Breast epithelium (tissue), 4 donors: ENCODE measurements around the gene TARDBP. TPM values are rescaled to one million over a fixed set of nuclear protein-coding genes. Genes with fewer than 3 reads are reported as not detected.
A peak's percentile ranks its signal among the peaks of the same experiment; 100 is the strongest.
"Not testable (repeated sequence)": the region's sequence is repeated elsewhere in the genome, so short reads cannot be mapped to it uniquely, and the experiment has no call there.

Source experiments
- DNase-seq, 2 donors: peaks; one replicate each; pipeline ENCODE4 v3.0.0-alpha.2; 2019; ENCODE audit warnings: low spot score in 2 of 2
- H3K27ac ChIP-seq, 2 donors: fragments of 200-600 bp; sonication (generic) in 1 of 2; one replicate each; pipeline ENCODE4 v1.5.1; 2016 to 2019; ENCODE audit warnings: mild to moderate bottlenecking in 1 of 2
- H3K27me3 ChIP-seq, 2 donors: fragments of 200-600 bp; sonication (generic) in 1 of 2; one replicate each; pipeline versions ENCODE4 v1.5.1 to v1.6.0; 2017 to 2019; ENCODE audit warnings: control low read depth in 1 of 2, mild to moderate bottlenecking in 1 of 2
- H3K36me3 ChIP-seq: fragments of 200-600 bp; one replicate; pipeline ENCODE4 v1.5.1; 2019
- H3K4me1 ChIP-seq, 2 donors: fragments of 200-600 bp; sonication (generic); one replicate each; pipeline ENCODE4 v1.5.1; 2016 to 2019; ENCODE audit warnings: control low read depth in 1 of 2
- H3K4me3 ChIP-seq, 3 donors: fragments of 200-600 bp; sonication (generic); 1 replicate in 2 of 3; 2 replicates in 1 of 3; pipeline ENCODE4 v1.5.1; 2016 to 2019; ENCODE audit warnings: mild to moderate bottlenecking in 3 of 3, moderate library complexity in 2 of 3
- H3K9me3 ChIP-seq, 2 donors: fragments of 200-600 bp; sonication (generic) in 1 of 2; one replicate each; pipeline ENCODE4 v1.5.1; 2016 to 2019; ENCODE audit warnings: control low read depth in 1 of 2
- CTCF ChIP-seq, 3 donors: fragments of 450-650 bp; IDR thresholded peaks; one replicate each; pipeline ENCODE4 v1.5.1; 2016 to 2017; ENCODE audit warnings: antibody characterized with exemption in 3 of 3, mild to moderate bottlenecking in 3 of 3, moderate library complexity in 3 of 3
- POLR2A ChIP-seq: fragments of 450-650 bp; IDR thresholded peaks from one replicate; pipeline ENCODE4 v1.6.1; 2016; ENCODE audit warnings: antibody characterized with exemption, mild to moderate bottlenecking, moderate library complexity
- POLR2AphosphoS5 ChIP-seq, 3 donors: sonication (generic); formaldehyde crosslinking; IDR thresholded peaks; one replicate each; pipeline ENCODE4 v1.6.1; 2017; ENCODE audit warnings: antibody characterized with exemption in 3 of 3
- intact Hi-C: fragments of 100-400 bp; cut with DNase I; formaldehyde crosslinking; loops from one replicate; pipeline ENCODE4 v1.15.1; 2023; ENCODE audit warnings: low total_unique reads
- total RNA-seq, 3 donors: library from RNA; depleted of rRNA; stranded (reverse); fragments of >200 nt; gene quantifications; one replicate each; pipeline ENCODE4 v1.1.0, GENCODE V29; 2016

The TARDBP gene
- total RNA-seq, 3 donors from 2014 or later = 113 to 165 (median 142) TPM

DNA sequence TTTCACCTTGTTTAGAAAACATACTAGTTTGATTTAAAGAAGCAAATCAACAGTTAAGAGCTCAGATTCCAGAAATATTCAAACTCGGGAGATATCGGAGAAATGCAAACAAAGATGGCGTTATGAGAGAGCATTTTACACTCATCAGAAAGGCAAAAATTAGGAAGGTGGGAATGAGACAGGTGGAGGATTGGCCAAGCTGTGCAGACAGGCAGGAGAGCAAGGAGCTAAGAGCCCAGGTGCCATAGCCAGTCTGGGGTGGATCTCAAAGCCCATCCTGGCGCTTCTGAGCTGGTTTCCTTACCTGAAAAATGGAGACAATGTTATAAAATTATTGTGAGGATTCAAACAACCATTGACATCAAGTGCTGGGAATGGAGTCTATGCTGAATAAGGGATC lies 19.6 kb upstream of the TARDBP start:
- intact Hi-C loops = no loop called here
- TF ChIP-seq POLR2A (no peak), CTCF (IDR thresholded peaks at IDR 0.05) (no peak), POLR2AphosphoS5 (IDR thresholded peaks at IDR 0.05) (no peak)
- Histone ChIP-seq H3K9me3 (no peaks in the 10 kb centered on the region), H3K27me3 (no peaks in the 10 kb centered on the region), H3K36me3 (no peaks in the 10 kb centered on the region), H3K27ac (no peak overlapping the region), H3K4me3 (no peak overlapping the region), H3K4me1 (no peaks in the 10 kb centered on the region)
- DNase-seq = no peak

DNA sequence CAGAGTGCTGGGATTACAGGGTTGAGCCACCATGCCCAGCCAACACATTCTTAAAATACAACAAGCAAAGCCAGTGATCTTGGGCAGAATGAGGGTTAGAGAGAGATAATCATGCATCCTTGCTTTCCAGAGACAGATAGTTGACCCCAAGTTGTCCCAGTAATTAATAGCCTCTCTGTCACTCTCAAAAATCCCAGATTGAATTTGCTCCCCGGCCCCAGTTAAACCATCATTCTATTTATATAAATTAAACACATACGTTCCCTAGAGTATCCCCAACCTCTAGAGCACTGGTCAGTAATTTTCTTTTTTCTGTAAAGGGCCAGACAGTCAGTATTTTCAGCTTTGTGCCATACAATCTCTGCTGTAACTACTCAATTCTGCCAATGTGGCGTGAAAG lies 16.4 kb upstream of the TARDBP start:
- no peak overlapping the region for H3K27ac ChIP-seq
- H3K36me3 ChIP-seq = no peaks in the 10 kb centered on the region
- DNase-seq = no peak
- no peaks in the 10 kb centered on the region for H3K27me3 ChIP-seq
- no peak overlapping the region for H3K4me3 ChIP-seq
- no peaks in the 10 kb centered on the region for H3K9me3 ChIP-seq
- TF ChIP-seq POLR2AphosphoS5 (IDR thresholded peaks at IDR 0.05) (no peak), CTCF (IDR thresholded peaks at IDR 0.05) (no peak), POLR2A (no peak)
- intact Hi-C loops = loop anchor here (5.0 kb wide), 1 partner anchor 444 kb away; no protein-coding TSS in a partner anchor
- no peaks in the 10 kb centered on the region for H3K4me1 ChIP-seq

- Histone ChIP-seq H3K36me3 (no peaks in the 10 kb centered on the region), H3K4me1 (no peaks in the 10 kb centered on the region), H3K27ac (no peak overlapping the region), H3K4me3 (no peak overlapping the region), H3K27me3 (no peaks in the 10 kb centered on the region), H3K9me3 (no peaks in the 10 kb centered on the region)
- intact Hi-C loops = no loop called here
- TF ChIP-seq CTCF (IDR thresholded peaks at IDR 0.05) = no peak
- TF ChIP-seq POLR2AphosphoS5 (IDR thresholded peaks at IDR 0.05) = no peak
- no peak for TF ChIP-seq POLR2A
- DNase-seq = no peak
Observed at GRCh38 chr1:11000526-11000925, 11.9 kb upstream of the TARDBP start.

GRCh38 chr1:11013160-11013531 lies 692 bp downstream of the TARDBP start:
- Histone ChIP-seq H3K4me1 (peaks cover 0 to 14% of the 10 kb centered on the region in 2 donors), H3K4me3 (peak overlapping the region; percentile 95 to 99 (median 99)), H3K9me3 (no peaks in the 10 kb centered on the region), H3K36me3 (no peaks in the 10 kb centered on the region), H3K27me3 (no peaks in the 10 kb centered on the region), H3K27ac (peak overlapping the region; percentile 97 to 98)
- no peak for DNase-seq
- TF ChIP-seq POLR2AphosphoS5 (IDR thresholded peaks at IDR 0.05) = no peak
- TF ChIP-seq POLR2A = no peak
- no peak for TF ChIP-seq CTCF (IDR thresholded peaks at IDR 0.05)
- intact Hi-C loops = no loop called here

DNA sequence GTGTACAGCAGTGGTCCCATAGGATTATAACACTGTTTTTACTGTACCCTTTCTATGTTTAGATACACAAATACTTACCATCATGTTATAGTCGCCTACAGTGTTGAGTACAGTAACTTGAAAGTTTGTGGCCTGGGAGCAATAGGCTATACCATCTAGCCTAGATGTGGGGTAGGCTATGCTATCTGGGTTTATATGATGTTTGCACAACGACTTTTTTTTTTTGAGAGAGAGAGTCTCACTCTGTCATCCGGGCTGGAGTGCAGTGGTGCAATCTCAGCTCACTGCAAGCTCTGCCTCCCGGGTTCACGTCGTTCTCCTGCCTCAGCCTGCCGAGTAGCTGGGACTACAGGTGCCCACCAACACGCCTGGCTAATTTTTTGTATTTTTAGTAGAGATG lies 6.9 kb downstream of the TARDBP start:
- intact Hi-C loops, H3K36me3 ChIP-seq, H3K27me3 ChIP-seq, DNase-seq, H3K27ac ChIP-seq, H3K9me3 ChIP-seq, H3K4me3 ChIP-seq, H3K4me1 ChIP-seq: not testable (repeated sequence)

DNA sequence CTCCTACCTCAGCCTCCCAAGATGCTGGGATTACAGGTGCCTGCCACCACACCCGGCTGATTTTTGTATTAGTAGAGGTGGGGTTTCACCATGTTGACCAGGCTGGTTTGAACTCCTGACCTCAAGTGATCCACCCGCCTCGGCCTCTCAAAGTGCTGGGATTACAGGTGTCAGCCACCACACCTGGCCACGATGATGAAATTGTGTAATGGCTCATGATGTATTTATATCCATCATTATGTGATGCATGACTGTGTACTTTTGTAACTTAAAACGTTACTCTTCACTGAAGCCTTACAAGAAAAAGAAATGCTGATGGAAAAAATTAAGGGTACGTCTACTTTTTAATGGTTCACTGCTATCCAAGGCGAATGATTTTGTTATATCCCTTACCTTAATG lies 7.5 kb downstream of the TARDBP start:
- intact Hi-C loops = no loop called here
- TF ChIP-seq POLR2A = no peak
- no peak for TF ChIP-seq CTCF (IDR thresholded peaks at IDR 0.05)
- no peak for TF ChIP-seq POLR2AphosphoS5 (IDR thresholded peaks at IDR 0.05)
- no peaks in the 10 kb centered on the region for H3K9me3 ChIP-seq

More for the DNA sequence above, 7.5 kb downstream of the TARDBP start:
- Histone ChIP-seq H3K4me1 (no peaks in the 10 kb centered on the region), H3K4me3 (no peak overlapping the region), H3K36me3 (peaks cover 5% of the 10 kb centered on the region), H3K27me3 (no peaks in the 10 kb centered on the region), H3K27ac (no peak overlapping the region)
- no peak for DNase-seq
